Thymus (tissue), 11 donors: ENCODE data around the gene ZXDC. TPM values are rescaled to one million over a fixed set of nuclear protein-coding genes. Genes with fewer than 3 reads are reported as not detected.

Experiments used
- DNase-seq, 9 donors: peaks; one replicate each; pipeline ENCODE4 v3.0.0-alpha.2; 2013; ENCODE audit warnings: low spot score in 9 of 9, low read depth in 6 of 9, missing footprints in 1 of 9
- H3K27ac ChIP-seq, 2 donors: one replicate each; pipeline ENCODE4 v1.5.1; 2013; ENCODE audit warnings: control low read depth in 1 of 2, low read depth in 1 of 2, low read length in 1 of 2, mild to moderate bottlenecking in 1 of 2, moderate library complexity in 1 of 2
- H3K27me3 ChIP-seq, 2 donors: one replicate each; pipeline ENCODE4 v1.5.1; 2013; ENCODE audit warnings: low read length in 1 of 2; ENCODE audit not compliant: control insufficient read depth in 2 of 2, insufficient read depth in 1 of 2
- H3K36me3 ChIP-seq, 2 donors: one replicate each; pipeline ENCODE4 v1.5.1; 2013; ENCODE audit warnings: low read length in 1 of 2, mild to moderate bottlenecking in 1 of 2, moderate library complexity in 1 of 2; ENCODE audit not compliant: control insufficient read depth in 2 of 2, insufficient read depth in 2 of 2
- H3K4me1 ChIP-seq, 2 donors: one replicate each; pipeline ENCODE4 v1.5.1; 2013; ENCODE audit warnings: low read length in 2 of 2; ENCODE audit not compliant: control insufficient read depth in 2 of 2, insufficient read depth in 2 of 2
- H3K4me3 ChIP-seq, 2 donors: one replicate each; pipeline ENCODE4 v1.5.1; 2013; ENCODE audit warnings: low read length in 2 of 2, control low read depth in 1 of 2, mild to moderate bottlenecking in 1 of 2
- H3K9me3 ChIP-seq, 2 donors: one replicate each; pipeline ENCODE4 v1.5.1; 2013; ENCODE audit warnings: low read length in 1 of 2, mild to moderate bottlenecking in 1 of 2; ENCODE audit not compliant: control insufficient read depth in 2 of 2, insufficient read depth in 1 of 2
- WGBS: extraction: QIAGEN DNeasy Blood & Tissue Kit; methylation state at CpG from one replicate; pipeline ENCODE4 v1.1.7; 2013; 5-methylcytosine and 5-hydroxymethylcytosine counted together
- polyA plus RNA-seq: library from polyadenylated mRNA; stranded (reverse); fragments of 200-250 nt; gene quantifications from one replicate; pipeline ENCODE4 v1.2.3, GENCODE V29; 2013
- total RNA-seq: library from RNA; stranded (reverse); fragments of 120-200 nt; gene quantifications from one replicate; pipeline ENCODE4 v1.2.4, GENCODE V29; 2013
- donor health status: healthy.

ZXDC gene
- total and polyA plus RNA-seq, 2 donors, result 15.6 to 17.3 TPM

- Histone ChIP-seq H3K4me1 (no peaks in the 10 kb centered on the region), H3K9me3 (no peaks in the 10 kb centered on the region), H3K27ac (no peak overlapping the region), H3K36me3 (no peaks in the 10 kb centered on the region), H3K4me3 (no peak overlapping the region), H3K27me3 (peaks cover 20 to 62% of the 10 kb centered on the region in 2 donors)
- WGBS, result 15% methylated on average over 30 of the region's 30 CpGs
- DNase-seq, result no peak
Measured at GRCh38 chr3:126394977-126395321, 80.7 kb downstream of the ZXDC start.

DNA sequence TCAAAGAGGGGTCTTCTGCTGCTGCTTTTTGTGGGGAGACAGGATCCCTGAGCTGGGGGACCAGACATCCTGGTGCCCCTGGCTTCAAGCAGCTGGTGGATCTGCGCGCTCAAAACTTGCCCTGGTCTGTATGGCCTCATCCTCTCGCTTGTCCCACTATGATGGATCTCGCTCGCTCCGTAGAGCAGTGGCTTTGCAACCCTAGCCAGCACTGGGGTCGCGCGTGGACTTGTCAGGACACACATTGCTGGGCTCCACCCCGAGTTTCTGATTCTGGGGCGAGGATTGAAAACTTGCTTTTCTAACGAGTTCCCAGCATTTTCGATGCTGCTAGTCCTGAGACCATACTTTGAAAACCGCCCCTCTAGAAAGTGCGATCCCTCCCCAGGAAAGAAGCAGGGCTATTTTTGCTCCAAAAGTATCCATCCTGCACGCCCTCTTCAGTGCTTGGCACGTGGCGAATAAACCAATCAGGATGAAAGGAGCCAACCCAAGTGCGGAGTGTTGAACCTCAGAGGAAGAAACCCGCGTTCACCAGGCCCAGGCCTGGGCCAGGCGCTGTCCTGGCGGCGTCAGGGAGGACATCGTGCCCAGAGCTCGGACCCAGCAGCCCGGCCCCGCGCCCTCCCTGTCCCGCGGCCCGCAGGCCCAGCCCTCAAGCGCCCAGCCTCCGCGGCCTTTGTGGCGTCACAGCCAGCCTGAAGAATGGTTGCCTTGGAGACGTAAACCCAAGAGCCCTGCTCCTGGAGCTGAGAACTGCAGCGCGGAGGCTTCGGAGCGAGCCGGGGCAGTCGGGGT lies 81.3 kb downstream of the ZXDC start, which contains the start of gene CFAP100:
Gene CFAP100 (plus strand): TSS at position 731 of the 798 bp plus-strand sequence. CDS start 1,092 bp downstream, outside the sequence.
- H3K27ac ChIP-seq, result no peak within 1 kb of the TSS

DNA sequence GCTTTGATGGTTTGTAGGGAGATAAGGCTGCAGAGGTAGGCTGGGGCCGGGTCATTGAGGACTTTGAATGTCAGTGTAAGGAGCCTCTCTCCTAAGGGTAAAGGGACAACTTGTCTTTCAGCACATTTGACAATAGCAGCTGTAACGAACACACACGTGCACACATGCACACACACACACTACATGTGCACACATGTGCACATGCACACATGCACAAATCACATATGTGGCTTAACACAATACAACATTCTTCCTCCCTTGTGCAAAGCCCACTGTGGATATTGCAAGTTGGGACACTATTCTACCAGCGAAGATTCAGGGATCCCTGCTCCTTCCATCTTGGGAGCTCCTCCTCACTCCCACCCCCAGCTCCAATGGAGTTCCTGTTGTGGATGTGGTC lies 82.1 kb downstream of the ZXDC start:
- peaks cover 0 to 3% of the 10 kb centered on the region in 2 donors for H3K4me1 ChIP-seq
- WGBS, result 87% methylated on average over 4 of the region's 4 CpGs
- no peak overlapping the region for H3K27ac ChIP-seq
- H3K4me3 ChIP-seq, result no peak overlapping the region
- H3K9me3 ChIP-seq, result no peaks in the 10 kb centered on the region
- no peak for DNase-seq
- no peaks in the 10 kb centered on the region for H3K36me3 ChIP-seq
- H3K27me3 ChIP-seq, result peaks cover 26 to 76% of the 10 kb centered on the region in 2 donors

More for the DNA sequence above, 81.3 kb downstream of the ZXDC start, which contains the start of gene CFAP100:
- no peak for DNase-seq
- H3K36me3 ChIP-seq, result no peaks in the 10 kb centered on the region
- H3K27me3 ChIP-seq, result peaks cover 24 to 68% of the 10 kb centered on the region in 2 donors
- H3K4me1 ChIP-seq, result no peaks in the 10 kb centered on the region
- 35% methylated on average over 43 of the region's 43 CpGs for WGBS
- no peaks in the 10 kb centered on the region for H3K9me3 ChIP-seq
- H3K4me3 ChIP-seq, result no peak within 1 kb of the TSS

- no peak for DNase-seq
- H3K4me3 ChIP-seq, result no peak overlapping the region
- WGBS, result 89% methylated on average over 12 of the region's 12 CpGs
- H3K36me3 ChIP-seq, result no peaks in the 10 kb centered on the region
- H3K27me3 ChIP-seq, result peaks cover 26 to 86% of the 10 kb centered on the region in 2 donors
- H3K27ac ChIP-seq, result no peak overlapping the region
- H3K9me3 ChIP-seq, result no peaks in the 10 kb centered on the region
- peaks cover 0 to 3% of the 10 kb centered on the region in 2 donors for H3K4me1 ChIP-seq
Measured at GRCh38 chr3:126392246-126392645, 83.4 kb downstream of the ZXDC start.

- no peak for DNase-seq
- Histone ChIP-seq H3K4me3 (no peak overlapping the region), H3K36me3 (no peaks in the 10 kb centered on the region), H3K4me1 (peaks cover 0 to 3% of the 10 kb centered on the region in 2 donors), H3K9me3 (no peaks in the 10 kb centered on the region), H3K27me3 (peaks cover 26 to 85% of the 10 kb centered on the region in 2 donors), H3K27ac (no peak overlapping the region)
- WGBS, result 73% methylated on average over 1 of the region's 1 CpG
Measured at GRCh38 chr3:126391631-126392030, 84.1 kb downstream of the ZXDC start.

DNA sequence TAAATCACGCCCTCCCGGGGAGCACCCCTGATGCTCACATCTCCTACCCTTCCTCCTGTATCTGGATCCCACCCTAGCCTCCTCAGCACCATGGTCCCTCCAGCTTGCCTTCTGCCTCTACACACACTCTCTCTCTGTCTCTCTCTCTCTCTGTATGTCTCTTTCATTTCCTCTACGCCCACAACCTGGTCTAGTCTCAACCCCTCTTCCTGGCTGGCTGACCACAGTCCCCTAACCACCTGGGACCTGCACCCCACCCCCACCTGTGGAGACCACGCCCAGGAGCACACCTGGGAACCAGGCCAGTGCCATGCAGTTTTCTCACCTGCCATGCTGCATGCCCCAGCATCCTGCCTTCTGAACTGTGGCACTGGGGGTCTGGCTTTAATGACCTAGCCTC lies 84.9 kb downstream of the ZXDC start:
- H3K36me3 ChIP-seq, result no peaks in the 10 kb centered on the region
- H3K4me3 ChIP-seq, result no peak overlapping the region
- no peak overlapping the region for H3K27ac ChIP-seq
- DNase-seq, result no peak
- peaks cover 0 to 3% of the 10 kb centered on the region in 2 donors for H3K4me1 ChIP-seq
- 78% methylated on average over 4 of the region's 4 CpGs for WGBS
- peaks cover 26 to 76% of the 10 kb centered on the region in 2 donors for H3K27me3 ChIP-seq
- no peaks in the 10 kb centered on the region for H3K9me3 ChIP-seq

- Histone ChIP-seq H3K27me3 (peaks cover 24 to 71% of the 10 kb centered on the region in 2 donors), H3K9me3 (no peaks in the 10 kb centered on the region), H3K36me3 (no peaks in the 10 kb centered on the region), H3K4me3 (no peak overlapping the region), H3K27ac (no peak overlapping the region), H3K4me1 (peaks cover 0 to 3% of the 10 kb centered on the region in 2 donors)
- 95% methylated on average over 15 of the region's 15 CpGs for WGBS
- DNase-seq, result no peak
Measured at GRCh38 chr3:126390201-126390600, 85.5 kb downstream of the ZXDC start.

DNA sequence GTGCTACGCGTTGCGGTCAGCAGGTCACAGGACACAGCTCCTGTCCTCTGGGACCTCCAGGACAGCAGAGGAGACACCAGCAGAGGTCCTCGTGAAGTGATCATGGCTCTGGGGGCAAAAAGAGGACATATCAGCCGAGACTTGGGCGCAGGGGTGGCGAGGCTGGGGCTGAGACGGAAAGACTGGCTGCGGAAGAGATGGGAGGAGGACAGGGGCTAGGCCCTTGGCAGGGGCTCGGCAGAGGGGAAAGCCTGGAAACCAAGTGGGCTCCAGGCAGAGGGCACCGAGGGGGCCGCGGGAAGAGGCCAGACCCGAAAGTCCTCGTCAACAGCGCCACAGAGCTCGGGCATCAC lies 85.9 kb downstream of the ZXDC start:
- no peak for DNase-seq
- no peaks in the 10 kb centered on the region for H3K36me3 ChIP-seq
- H3K9me3 ChIP-seq, result no peaks in the 10 kb centered on the region
- no peak overlapping the region for H3K27ac ChIP-seq
- no peak overlapping the region for H3K4me3 ChIP-seq
- 67% methylated on average over 17 of the region's 17 CpGs for WGBS
- peaks cover 0 to 3% of the 10 kb centered on the region in 2 donors for H3K4me1 ChIP-seq
- peaks cover 19 to 66% of the 10 kb centered on the region in 2 donors for H3K27me3 ChIP-seq

DNA sequence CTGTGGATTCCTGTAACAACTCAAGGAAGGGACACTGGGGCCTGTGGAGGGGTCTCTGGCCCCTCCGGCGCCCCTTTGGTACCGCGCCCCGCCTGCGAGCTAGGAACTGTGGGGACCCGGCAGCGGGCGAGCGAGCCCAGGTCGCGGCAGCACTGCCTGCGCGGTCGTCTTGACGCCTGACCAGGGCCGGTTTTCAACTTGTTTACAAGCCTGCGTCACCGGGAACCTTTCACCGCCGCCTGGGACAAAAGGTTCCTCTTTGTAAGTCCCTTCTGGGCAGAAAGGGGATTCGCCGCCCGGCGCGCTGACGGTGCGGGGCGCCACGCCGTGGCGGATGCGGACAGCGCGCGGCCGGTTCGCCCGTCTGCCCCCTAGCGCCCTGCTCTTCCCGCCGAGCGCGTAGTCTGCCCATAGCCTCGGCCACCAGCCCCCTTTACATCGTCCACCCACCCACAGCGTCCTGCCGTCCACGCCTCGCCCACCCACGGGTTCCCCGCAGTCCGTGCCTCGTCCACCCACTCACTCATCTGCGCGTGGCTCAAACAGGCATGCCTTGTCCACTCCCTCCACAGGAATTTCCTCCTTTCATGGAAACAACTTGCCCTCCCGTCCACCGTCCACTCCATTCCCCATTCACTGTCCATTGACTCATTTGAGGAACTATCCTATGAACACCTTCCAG lies 86.4 kb downstream of the ZXDC start:
- Histone ChIP-seq H3K4me1 (peaks cover 0 to 3% of the 10 kb centered on the region in 2 donors), H3K27me3 (peaks cover 18 to 61% of the 10 kb centered on the region in 2 donors), H3K27ac (no peak overlapping the region), H3K9me3 (no peaks in the 10 kb centered on the region), H3K4me3 (peak overlapping the region in 1 of 2 donors; percentile 23), H3K36me3 (no peaks in the 10 kb centered on the region)
- WGBS, result 5% methylated on average over 58 of the region's 58 CpGs
- peak in 8 of 9 donors; percentile 2 to 52 (median 15) for DNase-seq
